HEK293T (cell line): ENCODE measurements around the gene LDHB.

Experiments used
- BHLHE40 ChIP-seq: fragments of 450-650 bp; IDR thresholded peaks from 2 replicates; pipeline ENCODE4 v1.6.1; 2016; ENCODE audit warnings: mild to moderate bottlenecking, moderate library complexity, borderline replicate concordance
- CTBP1 ChIP-seq: fragments of 450-650 bp; IDR thresholded peaks from 2 replicates; pipeline ENCODE4 v1.6.1; 2016; ENCODE audit warnings: borderline replicate concordance
- ELF4 ChIP-seq: fragments of 450-650 bp; IDR thresholded peaks from 2 replicates; pipeline ENCODE4 v1.6.1; 2017; ENCODE audit warnings: antibody characterized with exemption
- FOXA1 ChIP-seq: fragments of 450-650 bp; IDR thresholded peaks from 2 replicates; pipeline ENCODE4 v1.6.1; 2016; ENCODE audit warnings: mild to moderate bottlenecking
- FOXK2 ChIP-seq: fragments of 450-650 bp; IDR thresholded peaks from 2 replicates; pipeline ENCODE4 v1.6.1; 2016; ENCODE audit warnings: mild to moderate bottlenecking
- LEF1 ChIP-seq: fragments of 450-650 bp; IDR thresholded peaks from 2 replicates; pipeline ENCODE4 v1.6.1; 2017; ENCODE audit warnings: mild to moderate bottlenecking, borderline replicate concordance

DNA sequence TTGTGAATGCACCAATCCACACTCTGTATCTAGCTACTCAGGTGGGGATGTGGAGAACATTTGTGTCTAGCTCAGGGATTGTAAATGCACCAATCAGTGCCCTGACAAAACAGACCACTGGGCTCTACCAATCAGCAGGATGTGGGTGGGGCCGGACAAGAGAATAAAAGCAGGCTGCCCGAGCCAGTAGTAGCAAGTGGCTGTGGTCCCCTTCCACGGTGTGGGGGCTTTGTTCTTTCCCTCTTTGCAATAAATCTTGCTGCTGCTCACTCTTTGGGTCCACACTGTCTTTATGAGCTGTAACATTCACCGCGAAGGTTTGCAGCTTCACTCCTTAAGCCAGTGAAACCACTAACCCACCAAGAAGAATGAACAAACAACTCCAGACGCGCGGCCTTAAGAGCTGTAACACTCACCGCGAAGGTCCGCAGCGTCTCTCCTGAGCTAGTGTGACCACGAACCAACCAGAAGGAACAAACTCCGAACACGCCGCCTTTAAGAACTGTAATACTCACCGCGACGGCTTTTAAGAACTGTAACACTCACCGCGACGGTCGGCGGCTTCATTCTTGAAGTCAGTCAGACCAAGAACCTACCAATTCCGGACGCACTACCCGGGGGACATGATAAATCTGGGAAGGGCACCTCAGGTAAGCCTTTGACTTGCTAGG, 4.6 kb upstream of the LDHB start:
- TF ChIP-seq LEF1 = no peak
- no peak for TF ChIP-seq FOXA1
- no peak for TF ChIP-seq ELF4
- TF ChIP-seq BHLHE40 = no peak
- no peak for TF ChIP-seq CTBP1
- no peak for TF ChIP-seq FOXK2
